K562 (cell line): ENCODE data around the gene TEX264. TPM values are rescaled to one million over a fixed set of nuclear protein-coding genes. Genes with fewer than 3 reads are reported as not detected.

ENCODE experiments used
- ATAC-seq: fragments of 200-7000 bp; cut with Tn5 transposase; 3 replicates; pipeline ENCODE4 v1.9.1; 2020; ENCODE audit warnings: moderate library complexity
- BruUV-seq: library from RNA; stranded (reverse); fragments of 400-500 nt; replicated peaks from 2 replicates; lab custom pipeline; 2021; lab: Mats Ljungman, UMichigan
- CTCF ChIA-PET: fragments of 300-600 bp; formaldehyde crosslinking; extraction: SDS; loops from one replicate; lab custom pipeline; 2021; ENCODE audit warnings: low intra/inter-chr PET ratio; lab: Yijun Ruan, JAX
- POLR2A ChIA-PET: fragments of 300-600, 350-650 bp; sonication (Branson Sonifier 250); formaldehyde crosslinking; extraction: SDS; loops from one replicate; lab custom pipeline; 2021; ENCODE audit warnings: antibody characterized with exemption, inconsistent platforms; lab: Yijun Ruan, JAX
- DNase-seq, 4 experiments: peaks; one replicate each; pipeline versions ENCODE4 v3.0.0 to v3.0.0-alpha.2; 2011 to 2018; ENCODE audit warnings: low spot score in 3 of 4, mixed read lengths in 3 of 4; ENCODE audit errors: extremely low read depth in 1 of 4
- FAIRE-seq: peaks from 2 replicates; lab custom pipeline; 2011; peaks lifted over from hg19 to GRCh38; lab: Jason Lieb, UNC
- H2AFZ ChIP-seq: 2 replicates; pipeline ENCODE4 v1.6.0; 2011; ENCODE audit warnings: low read depth, low read length, control low read depth, inconsistent platforms
- H3K27ac ChIP-seq: fragments of 200-600 bp; 3 replicates; pipeline ENCODE4 v1.8.0; 2011; ENCODE audit warnings: low read depth, mild to moderate bottlenecking, control low read depth, inconsistent platforms, low read length, moderate library complexity, mixed read lengths; ENCODE audit errors: extremely low read depth
- H3K27me3 ChIP-seq, 2 experiments: fragments of 300-600 bp in 1 of 2; 2 replicates in 1 of 2; 3 replicates in 1 of 2; pipeline versions ENCODE4 v1.6.0 to v1.8.0; 2011; ENCODE audit warnings: inconsistent platforms in 2 of 2, low read length in 2 of 2, mild to moderate bottlenecking in 1 of 2, mixed read lengths in 1 of 2, moderate library complexity in 1 of 2; ENCODE audit not compliant: control insufficient read depth in 2 of 2, insufficient read depth in 2 of 2
- H3K36me3 ChIP-seq: fragments of 300-600 bp; 3 replicates; pipeline ENCODE4 v1.8.0; 2011; ENCODE audit warnings: mild to moderate bottlenecking, low read length, inconsistent platforms; ENCODE audit not compliant: control insufficient read depth, insufficient read depth
- H3K4me1 ChIP-seq, 2 experiments: fragments of 200-600 bp in 1 of 2; replicated peaks in 1 of 2; 2 replicates in 1 of 2; 3 replicates in 1 of 2; pipeline versions ENCODE4 v1.5.1 to v1.8.0; 2011; ENCODE audit warnings: inconsistent platforms in 2 of 2, low read length in 2 of 2, mild to moderate bottlenecking in 1 of 2, mixed read lengths in 1 of 2, moderate library complexity in 1 of 2; ENCODE audit not compliant: control insufficient read depth in 2 of 2, insufficient read depth in 2 of 2
- H3K4me2 ChIP-seq: 2 replicates; pipeline ENCODE4 v1.6.1; 2011; ENCODE audit warnings: low read length, control low read depth, inconsistent platforms, mixed read lengths; ENCODE audit not compliant: insufficient read depth
- H3K4me3 ChIP-seq: fragments of 200-600 bp; sonication (generic), shearing (Covaris generic); 2 replicates; pipeline ENCODE4 v1.5.1; 2016; ENCODE audit warnings: control low read depth, inconsistent platforms
- H3K79me2 ChIP-seq: fragments of 200-600 bp; 3 replicates; pipeline ENCODE4 v1.8.0; 2011; ENCODE audit warnings: low read length, inconsistent platforms; ENCODE audit not compliant: control insufficient read depth, insufficient read depth
- H3K9ac ChIP-seq, 2 experiments: 2 replicates each; pipeline versions ENCODE4 v1.6.0 to v1.6.1; 2011; ENCODE audit warnings: low read depth in 2 of 2, low read length in 2 of 2, control low read depth in 1 of 2, inconsistent platforms in 1 of 2, mild to moderate bottlenecking in 1 of 2, mixed read lengths in 1 of 2; ENCODE audit not compliant: insufficient read depth in 1 of 2
- H3K9me1 ChIP-seq: one replicate; pipeline ENCODE4 v1.6.0; 2011; ENCODE audit warnings: inconsistent platforms, mild to moderate bottlenecking, low read length, moderate library complexity; ENCODE audit not compliant: control insufficient read depth, insufficient read depth
- H3K9me3 ChIP-seq: replicated peaks from 2 replicates; pipeline ENCODE4 v1.5.1; 2011; ENCODE audit warnings: low read depth, low read length, inconsistent platforms; ENCODE audit not compliant: control insufficient read depth, insufficient read depth
- H4K20me1 ChIP-seq: replicated peaks from 2 replicates; pipeline ENCODE4 v1.6.1; 2011; ENCODE audit warnings: low read length, inconsistent platforms, mixed read lengths; ENCODE audit not compliant: control insufficient read depth, insufficient read depth
- CHD4 ChIP-seq: fragments of 200-600 bp; sonication (generic); IDR thresholded peaks from 3 replicates; pipeline ENCODE4 v1.6.1; 2012; ENCODE audit warnings: low read depth, mild to moderate bottlenecking, mixed read lengths, low read length, inconsistent platforms; ENCODE audit not compliant: insufficient read depth, insufficient replicate concordance, poor library complexity, severe bottlenecking
- E2F8 ChIP-seq: fragments of 450-650 bp; IDR thresholded peaks from 2 replicates; pipeline ENCODE4 v1.7.1; 2018; ENCODE audit warnings: mild to moderate bottlenecking, low read depth; ENCODE audit not compliant: partially characterized antibody
- HDAC8 ChIP-seq: fragments of 450-650 bp; IDR thresholded peaks from 2 replicates; pipeline ENCODE4 v1.6.1; 2016; ENCODE audit warnings: mild to moderate bottlenecking, missing genetic modification characterization, moderate library complexity, missing compliant biosample characterization
- SREBF1 ChIP-seq: fragments of 150-350 bp; IDR thresholded peaks from 2 replicates; pipeline ENCODE4 v1.6.1; 2014; ENCODE audit warnings: antibody characterized with exemption, low read depth, low read length, borderline replicate concordance
- TSHZ1 ChIP-seq: fragments of 250-450 bp; sonication (Bioruptor Pico); IDR thresholded peaks from 2 replicates; pipeline ENCODE4 v1.4.0; 2020; ENCODE audit warnings: mild to moderate bottlenecking, moderate library complexity
- ZBTB2 ChIP-seq: fragments of 450-650 bp; IDR thresholded peaks from 2 replicates; pipeline ENCODE4 v1.6.1; 2016; ENCODE audit warnings: antibody characterized with exemption
- ZNF124 ChIP-seq: sonication (generic); formaldehyde crosslinking; IDR thresholded peaks from 2 replicates; pipeline ENCODE4 v1.8.1; 2022; ENCODE audit warnings: missing genetic modification reagents
- WGBS: fragments of 100-300 bp; shearing (Covaris generic); methylation state at CpG from one replicate; pipeline ENCODE4 v1.1.6; 2016; ENCODE audit warnings: low coverage, mixed read lengths; ENCODE audit not compliant: insufficient coverage; ENCODE audit errors: missing lambda C conversion rate; 5-methylcytosine and 5-hydroxymethylcytosine counted together
- in situ Hi-C: fragments of 300-500 bp; cut with MboI; formaldehyde crosslinking; loops from 4 replicates; pipeline ENCODE4 v1.15.0; 2018; ENCODE audit warnings: inconsistent platforms, mixed read lengths
- intact Hi-C: fragments of 100-400 bp; cut with micrococcal nuclease; formaldehyde crosslinking; loops from 2 replicates; pipeline ENCODE4 v1.14.2; 2022
- polyA plus RNA-seq, 8 experiments: library from polyadenylated mRNA; depleted of rRNA in 4 of 8; stranded (reverse) in 5 of 8; unstranded in 3 of 8; fragments of >200 nt; fragmentation: Nextera tagmentation in 2 of 8; fragmentation: Illumina TruSeq in 1 of 8; extraction: Ambion mirVana in 2 of 8; extraction: Trizol in 1 of 8; gene quantifications; 2 replicates each; pipeline versions ENCODE4 v1.2.1 to v1.2.3, GENCODE V29; 2011 to 2014; ENCODE audit warnings: inconsistent platforms in 1 of 8, missing spikeins in 1 of 8
- total RNA-seq, 7 experiments: library from RNA; depleted of rRNA in 6 of 7; stranded (reverse); fragments of >200 nt in 6 of 7; fragmentation: Illumina TruSeq in 2 of 7; extraction: Trizol in 2 of 7; gene quantifications; 2 replicates each; pipeline versions ENCODE4 v1.2.1 to v1.2.3, GENCODE V29; 2011 to 2021; ENCODE audit warnings: low replicate concordance in 1 of 7
- TF ChIP-seq, protein P1 (sequence below): fragments of 450-650 bp; IDR thresholded peaks from 2 replicates; pipeline ENCODE4 v1.6.1; 2018; ENCODE audit warnings: mild to moderate bottlenecking, low read depth; ENCODE audit not compliant: partially characterized antibody

TEX264 gene
- total and polyA plus RNA-seq, 9 of the 15 experiments (the other 6 are each of a cell fraction or from before 2014, with no cell fraction given), result 4.1 to 47.0 (median 31.0) TPM

- ChIA-PET POLR2A (interaction anchor here (0.6 kb wide), 1 partner anchor 48 kb away, joined by 3 read pairs; no protein-coding TSS in a partner anchor), CTCF (no interaction called here)
- intact Hi-C loops, result no loop called here
- no peak overlapping the region for H2AFZ ChIP-seq
- no peaks in the 10 kb centered on the region for H3K9me3 ChIP-seq
- no peak overlapping the region for H3K4me2 ChIP-seq
- H4K20me1 ChIP-seq, result no peaks in the 10 kb centered on the region
- 80% methylated on average over 3 of the region's 3 CpGs for WGBS
- no peak for FAIRE-seq
- peaks cover 5% of the 10 kb centered on the region; the same call in 2 of the 3 replicates for H3K36me3 ChIP-seq
- H3K27me3 ChIP-seq, result no peaks in the 10 kb centered on the region
- in situ Hi-C loops, result no loop called here
- no peaks in the 10 kb centered on the region for H3K9me1 ChIP-seq
- H3K9ac ChIP-seq, result no peak overlapping the region
- H3K27ac ChIP-seq, result no peak overlapping the region
- ATAC-seq, result no peak
- BruUV-seq, result no TSS peak
- H3K4me1 ChIP-seq, result no peaks in the 10 kb centered on the region
- DNase-seq, result no peak
- H3K79me2 ChIP-seq, result no peaks in the 10 kb centered on the region
- H3K4me3 ChIP-seq, result no peak overlapping the region
- TF ChIP-seq E2F8 (no peak), ZNF124 (no peak), TSHZ1 (CRISPR knock-in tag) (no peak), SREBF1 (no peak), CHD4 (no peak), ZBTB2 (no peak), HDAC8 (tag) (no peak)
- TF ChIP-seq, protein P1, sequence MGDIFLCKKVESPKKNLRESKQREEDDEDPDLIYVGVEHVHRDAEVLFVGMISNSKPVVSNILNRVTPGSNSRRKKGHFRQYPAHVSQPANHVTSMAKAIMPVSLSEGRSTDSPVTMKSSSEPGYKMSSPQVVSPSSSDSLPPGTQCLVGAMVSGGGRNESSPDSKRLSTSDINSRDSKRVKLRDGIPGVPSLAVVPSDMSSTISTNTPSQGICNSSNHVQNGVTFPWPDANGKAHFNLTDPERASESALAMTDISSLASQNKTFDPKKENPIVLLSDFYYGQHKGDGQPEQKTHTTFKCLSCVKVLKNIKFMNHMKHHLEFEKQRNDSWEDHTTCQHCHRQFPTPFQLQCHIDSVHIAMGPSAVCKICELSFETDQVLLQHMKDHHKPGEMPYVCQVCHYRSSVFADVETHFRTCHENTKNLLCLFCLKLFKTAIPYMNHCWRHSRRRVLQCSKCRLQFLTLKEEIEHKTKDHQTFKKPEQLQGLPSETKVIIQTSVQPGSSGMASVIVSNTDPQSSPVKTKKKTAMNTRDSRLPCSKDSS, result no peak
Measured at GRCh38 chr3:51622413-51622812, 48.6 kb upstream of the TEX264 start.
